IPS DF 6.9 (cell line): ENCODE data around the gene PRMT3.
"Not testable (repeated sequence)": the region's sequence is repeated elsewhere in the genome, so short reads cannot be mapped to it uniquely, and the experiment has no call there.

Experiments used
- DNase-seq: peaks from one replicate; pipeline ENCODE4 v3.0.0-alpha.2; 2013; ENCODE audit warnings: low read depth, low spot score
- H3K27ac ChIP-seq: one replicate; pipeline ENCODE4 v1.5.1; 2013; ENCODE audit warnings: low read length, control low read depth
- H3K27me3 ChIP-seq: 2 replicates; pipeline ENCODE4 v1.6.1; 2013; ENCODE audit warnings: mild to moderate bottlenecking, low read length; ENCODE audit not compliant: control insufficient read depth, insufficient read depth
- H3K36me3 ChIP-seq: 2 replicates; pipeline ENCODE4 v1.6.1; 2013; ENCODE audit warnings: low read length; ENCODE audit not compliant: control insufficient read depth, insufficient read depth
- H3K4me1 ChIP-seq: 2 replicates; pipeline ENCODE4 v1.6.1; 2013; ENCODE audit warnings: low read length; ENCODE audit not compliant: control insufficient read depth, insufficient read depth
- H3K4me3 ChIP-seq: 2 replicates; pipeline ENCODE4 v1.5.1; 2013; ENCODE audit warnings: mild to moderate bottlenecking, low read length
- H3K9me3 ChIP-seq: 2 replicates; pipeline ENCODE4 v1.6.1; 2013; ENCODE audit warnings: low read length, inconsistent platforms; ENCODE audit not compliant: control insufficient read depth, insufficient read depth
- WGBS: extraction: QIAGEN DNeasy Blood & Tissue Kit; methylation state at CpG from one replicate; pipeline ENCODE4 v1.1.7; 2013; ENCODE audit warnings: mixed read lengths, missing lambda C conversion rate; ENCODE audit not compliant: insufficient read length, insufficient coverage; 5-methylcytosine and 5-hydroxymethylcytosine counted together

PRMT3 gene

GRCh38 chr11:20541503-20541902 lies 154.0 kb downstream of the PRMT3 start:
- WGBS: no CpG with 5 or more reads among the region's 2 CpGs
- Histone ChIP-seq H3K4me3 (no peak overlapping the region), H3K27ac (no peak overlapping the region), H3K4me1 (peaks cover 3% of the 10 kb centered on the region; the same call in 1 of the 2 replicates), H3K36me3 (no peaks in the 10 kb centered on the region), H3K27me3 (no peaks in the 10 kb centered on the region), H3K9me3 (no peaks in the 10 kb centered on the region)
- DNase-seq: no peak

GRCh38 chr11:20544603-20545237 lies 157.2 kb downstream of the PRMT3 start:
- no peaks in the 10 kb centered on the region for H3K9me3 ChIP-seq

GRCh38 chr11:20547411-20547810 lies 159.9 kb downstream of the PRMT3 start:
- no peak for DNase-seq
- Histone ChIP-seq H3K4me1 (peaks cover 3% of the 10 kb centered on the region; the same call in 1 of the 2 replicates), H3K27me3 (no peaks in the 10 kb centered on the region), H3K9me3 (no peaks in the 10 kb centered on the region), H3K27ac (no peak overlapping the region), H3K36me3 (no peaks in the 10 kb centered on the region), H3K4me3 (no peak overlapping the region)
- no CpG with 5 or more reads among the region's 2 CpGs for WGBS

More at GRCh38 chr11:20544603-20545237, 157.2 kb downstream of the PRMT3 start:
- Histone ChIP-seq H3K36me3 (no peaks in the 10 kb centered on the region), H3K4me1 (peaks cover 3% of the 10 kb centered on the region; the same call in 1 of the 2 replicates), H3K27me3 (no peaks in the 10 kb centered on the region), H3K4me3 (no peak overlapping the region), H3K27ac (no peak overlapping the region)
- no CpG with 5 or more reads among the region's 8 CpGs for WGBS
- no peak for DNase-seq

- no peak overlapping the region for H3K27ac ChIP-seq
- H3K4me3 ChIP-seq: no peak overlapping the region
- DNase-seq: no peak
- no peaks in the 10 kb centered on the region for H3K4me1 ChIP-seq
- no peaks in the 10 kb centered on the region for H3K36me3 ChIP-seq
- H3K9me3 ChIP-seq: no peaks in the 10 kb centered on the region
- H3K27me3 ChIP-seq: no peaks in the 10 kb centered on the region
- WGBS: no CpG with 5 or more reads among the region's 2 CpGs
These were observed 163.6 kb downstream of the PRMT3 start for GRCh38 chr11:20551096-20551495.

- no peaks in the 10 kb centered on the region for H3K4me1 ChIP-seq
- DNase-seq: no peak
- H3K4me3 ChIP-seq: no peak overlapping the region
- no CpG with 5 or more reads among the region's 3 CpGs for WGBS
- no peaks in the 10 kb centered on the region; the same call in 1 of the 2 replicates for H3K9me3 ChIP-seq
- H3K36me3 ChIP-seq: no peaks in the 10 kb centered on the region
- H3K27me3 ChIP-seq: no peaks in the 10 kb centered on the region
- H3K27ac ChIP-seq: no peak overlapping the region
These were observed 168.3 kb downstream of the PRMT3 start for GRCh38 chr11:20555783-20556182.

- H3K9me3 ChIP-seq, H3K4me1 ChIP-seq, H3K27me3 ChIP-seq: not testable (repeated sequence)
These were observed 168.9 kb downstream of the PRMT3 start for GRCh38 chr11:20556396-20556795.

GRCh38 chr11:20558741-20559140 lies 171.2 kb downstream of the PRMT3 start:
- no peaks in the 10 kb centered on the region; the same call in 1 of the 2 replicates for H3K9me3 ChIP-seq
- no CpG with 5 or more reads among the region's 4 CpGs for WGBS
- H3K27ac ChIP-seq: no peak overlapping the region
- no peaks in the 10 kb centered on the region for H3K4me1 ChIP-seq
- H3K27me3 ChIP-seq: no peaks in the 10 kb centered on the region
- no peak overlapping the region for H3K4me3 ChIP-seq
- DNase-seq: no peak
- H3K36me3 ChIP-seq: no peaks in the 10 kb centered on the region

More at GRCh38 chr11:20556396-20556795, 168.9 kb downstream of the PRMT3 start:
- not testable (repeated sequence) for H3K27ac ChIP-seq, H3K36me3 ChIP-seq, H3K4me3 ChIP-seq, DNase-seq
